Mammary epithelial cell (primary cell): Measurements from ENCODE around the gene CCNJ.
"Not testable (repeated sequence)": the region's sequence is repeated elsewhere in the genome, so short reads cannot be mapped to it uniquely, and the experiment has no call there.

Experiments used
- EZH2 ChIP-seq: IDR thresholded peaks from 2 replicates; pipeline ENCODE4 v1.6.1; 2012; ENCODE audit warnings: low read length, inconsistent platforms, borderline replicate concordance
- TF ChIP-seq, protein P1 (sequence below), 2 donors: IDR thresholded peaks in 1 of 2; conservative IDR thresholded peaks in 1 of 2; 2 replicates each; pipeline ENCODE4 v1.5.1; 2011 to 2012; ENCODE audit warnings: inconsistent platforms in 2 of 2, low read length in 2 of 2, mild to moderate bottlenecking in 2 of 2, control low read depth in 1 of 2, low read depth in 1 of 2; ENCODE audit not compliant: insufficient read depth in 1 of 2; ENCODE audit errors: extremely low read depth in 1 of 2

DNA sequence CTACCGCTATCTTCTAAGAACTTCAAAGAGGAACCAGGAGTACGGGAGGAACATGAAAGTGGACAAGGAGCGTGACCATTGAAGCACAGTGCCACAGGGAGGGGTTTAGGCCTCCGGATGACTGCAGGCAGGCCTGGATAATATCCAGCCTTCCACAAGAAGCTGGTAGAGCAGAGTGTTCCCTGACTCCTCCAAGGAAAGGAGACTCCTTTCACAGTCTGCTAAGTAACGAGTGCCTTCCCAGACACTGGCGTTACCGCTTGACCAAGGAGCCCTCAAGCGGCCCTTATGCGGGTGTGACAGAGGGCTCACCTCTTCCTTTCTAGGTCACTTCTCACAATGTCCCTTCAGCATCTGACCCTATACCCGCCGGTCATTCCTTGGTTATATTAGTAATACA lies 49.0 kb upstream of the CCNJ start:
- TF ChIP-seq, protein P1, sequence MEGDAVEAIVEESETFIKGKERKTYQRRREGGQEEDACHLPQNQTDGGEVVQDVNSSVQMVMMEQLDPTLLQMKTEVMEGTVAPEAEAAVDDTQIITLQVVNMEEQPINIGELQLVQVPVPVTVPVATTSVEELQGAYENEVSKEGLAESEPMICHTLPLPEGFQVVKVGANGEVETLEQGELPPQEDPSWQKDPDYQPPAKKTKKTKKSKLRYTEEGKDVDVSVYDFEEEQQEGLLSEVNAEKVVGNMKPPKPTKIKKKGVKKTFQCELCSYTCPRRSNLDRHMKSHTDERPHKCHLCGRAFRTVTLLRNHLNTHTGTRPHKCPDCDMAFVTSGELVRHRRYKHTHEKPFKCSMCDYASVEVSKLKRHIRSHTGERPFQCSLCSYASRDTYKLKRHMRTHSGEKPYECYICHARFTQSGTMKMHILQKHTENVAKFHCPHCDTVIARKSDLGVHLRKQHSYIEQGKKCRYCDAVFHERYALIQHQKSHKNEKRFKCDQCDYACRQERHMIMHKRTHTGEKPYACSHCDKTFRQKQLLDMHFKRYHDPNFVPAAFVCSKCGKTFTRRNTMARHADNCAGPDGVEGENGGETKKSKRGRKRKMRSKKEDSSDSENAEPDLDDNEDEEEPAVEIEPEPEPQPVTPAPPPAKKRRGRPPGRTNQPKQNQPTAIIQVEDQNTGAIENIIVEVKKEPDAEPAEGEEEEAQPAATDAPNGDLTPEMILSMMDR (conservative IDR thresholded peaks at IDR 0.05 in 1 of 2, IDR thresholded peaks at IDR 0.05 in 1 of 2; ENCODE audit: extremely low read depth in 1 of 2, insufficient read depth in 1 of 2, low read depth in 1 of 2, low read length in 2 of 2): not testable (repeated sequence)
- TF ChIP-seq EZH2: not testable (repeated sequence)
